Measurements from ENCODE around the gene BACE1.

The BACE1 gene

DNA sequence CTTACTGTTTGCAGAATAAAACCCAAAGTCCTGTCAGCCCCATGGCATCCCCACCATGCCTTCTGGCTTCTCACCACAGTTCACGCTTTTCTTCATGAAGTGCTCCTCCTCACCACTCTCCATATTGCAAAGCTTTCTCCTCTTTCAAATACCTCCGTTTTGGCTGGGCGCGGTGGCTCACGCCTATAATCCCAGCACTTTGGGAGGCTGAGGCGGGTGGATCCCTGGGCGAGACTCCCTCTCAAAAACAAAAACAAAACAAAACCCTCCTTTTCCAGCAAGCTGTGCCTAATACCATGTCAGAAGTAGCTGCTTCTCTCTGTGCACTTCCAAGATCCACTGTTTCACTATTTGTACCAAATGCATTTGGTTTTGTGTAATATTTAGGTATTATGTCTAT lies 6.7 kb downstream of the BACE1 start:
- no peak overlapping the region for H3K4me3 ChIP-seq (ENCODE audit: low read length)
- DNase-seq (ENCODE audit: low read depth), result no peak
- TF ChIP-seq, protein P1, sequence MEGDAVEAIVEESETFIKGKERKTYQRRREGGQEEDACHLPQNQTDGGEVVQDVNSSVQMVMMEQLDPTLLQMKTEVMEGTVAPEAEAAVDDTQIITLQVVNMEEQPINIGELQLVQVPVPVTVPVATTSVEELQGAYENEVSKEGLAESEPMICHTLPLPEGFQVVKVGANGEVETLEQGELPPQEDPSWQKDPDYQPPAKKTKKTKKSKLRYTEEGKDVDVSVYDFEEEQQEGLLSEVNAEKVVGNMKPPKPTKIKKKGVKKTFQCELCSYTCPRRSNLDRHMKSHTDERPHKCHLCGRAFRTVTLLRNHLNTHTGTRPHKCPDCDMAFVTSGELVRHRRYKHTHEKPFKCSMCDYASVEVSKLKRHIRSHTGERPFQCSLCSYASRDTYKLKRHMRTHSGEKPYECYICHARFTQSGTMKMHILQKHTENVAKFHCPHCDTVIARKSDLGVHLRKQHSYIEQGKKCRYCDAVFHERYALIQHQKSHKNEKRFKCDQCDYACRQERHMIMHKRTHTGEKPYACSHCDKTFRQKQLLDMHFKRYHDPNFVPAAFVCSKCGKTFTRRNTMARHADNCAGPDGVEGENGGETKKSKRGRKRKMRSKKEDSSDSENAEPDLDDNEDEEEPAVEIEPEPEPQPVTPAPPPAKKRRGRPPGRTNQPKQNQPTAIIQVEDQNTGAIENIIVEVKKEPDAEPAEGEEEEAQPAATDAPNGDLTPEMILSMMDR (IDR thresholded peaks at IDR 0.05; ENCODE audit: insufficient read depth, low read depth, low read length, missing control alignments), result no peak

- DNase-seq (ENCODE audit: low read depth), result no peak
- TF ChIP-seq, protein P1 (IDR thresholded peaks at IDR 0.05; ENCODE audit: insufficient read depth, low read depth, low read length, missing control alignments), result no peak
- H3K4me3 ChIP-seq (ENCODE audit: low read length), result no peak overlapping the region
Observed at GRCh38 chr11:117305145-117305544, 10.9 kb downstream of the BACE1 start.

DNA sequence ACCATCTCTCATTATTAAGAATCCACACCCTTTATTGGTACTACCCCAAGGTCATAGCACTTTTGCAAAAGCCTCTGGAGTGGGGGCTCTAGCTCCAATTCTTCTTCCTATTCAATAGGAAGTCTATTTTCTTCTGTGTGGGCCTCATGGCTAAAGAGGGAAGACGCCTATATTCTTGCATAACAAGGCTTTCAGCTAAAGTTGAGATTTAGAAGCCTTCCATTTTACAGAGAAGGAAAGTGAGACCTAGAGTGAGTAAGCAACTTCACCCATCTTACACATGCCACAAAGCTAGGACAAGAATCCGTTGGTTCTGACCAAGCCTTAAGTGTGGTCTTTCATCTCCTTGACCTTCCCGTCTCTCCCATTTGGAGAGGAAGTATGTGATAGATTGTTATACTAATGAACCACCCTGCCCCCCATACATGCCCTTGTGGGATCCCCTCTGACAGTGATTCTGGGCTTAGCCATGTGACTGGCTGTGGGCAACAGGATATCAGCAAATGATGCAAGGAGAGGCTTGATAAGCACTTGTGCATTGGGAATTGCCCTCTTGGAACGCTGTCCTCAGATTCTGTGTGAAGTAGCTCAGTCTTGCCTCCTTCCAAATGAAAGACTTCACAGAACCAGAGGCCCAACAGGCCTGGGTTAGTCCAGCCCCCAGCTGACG lies 12.3 kb downstream of the BACE1 start:
- TF ChIP-seq, protein P1 (IDR thresholded peaks at IDR 0.05; ENCODE audit: insufficient read depth, low read depth, low read length, missing control alignments), result no peak
- DNase-seq (ENCODE audit: low read depth), result no peak
- H3K4me3 ChIP-seq (ENCODE audit: low read length), result no peak overlapping the region

- TF ChIP-seq, protein P1 (IDR thresholded peaks at IDR 0.05; ENCODE audit: insufficient read depth, low read depth, low read length, missing control alignments), result no peak
- no peak overlapping the region for H3K4me3 ChIP-seq (ENCODE audit: low read length)
- DNase-seq (ENCODE audit: low read depth), result no peak
Observed at GRCh38 chr11:117303101-117303500, 13.0 kb downstream of the BACE1 start.

DNA sequence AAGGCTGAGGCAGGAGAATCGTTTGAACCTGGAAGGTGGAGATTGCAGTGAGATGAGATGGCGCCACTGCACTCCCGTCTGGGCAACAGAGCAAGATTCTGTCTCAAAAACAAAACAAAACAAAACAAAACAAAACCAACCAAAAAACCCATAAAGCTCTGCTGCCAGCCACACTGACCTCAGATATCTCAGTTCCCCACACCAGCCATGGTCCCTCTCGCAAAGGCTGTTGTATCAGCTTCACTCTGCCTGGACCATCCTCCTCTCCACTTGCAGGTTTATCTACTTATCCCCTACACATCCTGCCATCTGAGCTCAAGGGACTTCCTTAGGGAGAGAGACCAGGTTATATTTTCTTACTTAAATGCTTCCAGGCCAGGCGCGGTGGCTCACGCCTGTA lies 13.8 kb downstream of the BACE1 start:
- TF ChIP-seq, protein P1 (IDR thresholded peaks at IDR 0.05; ENCODE audit: insufficient read depth, low read depth, low read length, missing control alignments), result no peak
- no peak for DNase-seq (ENCODE audit: low read depth)
- no peak overlapping the region for H3K4me3 ChIP-seq (ENCODE audit: low read length)

GRCh38 chr11:117300773-117301172 lies 15.3 kb downstream of the BACE1 start:
- H3K4me3 ChIP-seq (ENCODE audit: low read length), result no peak overlapping the region
- TF ChIP-seq, protein P1 (IDR thresholded peaks at IDR 0.05; ENCODE audit: insufficient read depth, low read depth, low read length, missing control alignments), result no peak
- no peak for DNase-seq (ENCODE audit: low read depth)

- TF ChIP-seq, protein P1 (IDR thresholded peaks at IDR 0.05; ENCODE audit: insufficient read depth, low read depth, low read length, missing control alignments), result no peak
- DNase-seq (ENCODE audit: low read depth), result no peak
Observed at GRCh38 chr11:117300283-117300663, 15.8 kb downstream of the BACE1 start.

More at GRCh38 chr11:117300283-117300663, 15.8 kb downstream of the BACE1 start:
- no peak overlapping the region for H3K4me3 ChIP-seq (ENCODE audit: low read length)

Measured in epithelial cell of esophagus (primary cell).